Measurements from ENCODE around the gene PDZD8.

The PDZD8 gene

GRCh38 chr10:117228210-117228609 lies 147.0 kb downstream of the PDZD8 start:
- TF ChIP-seq CTCF (IDR thresholded peaks at IDR 0.05; ENCODE audit: low read depth, low read length, missing control alignments) = no peak
- DNase-seq (ENCODE audit: low read depth) = no peak
- no peak overlapping the region for H3K4me3 ChIP-seq (ENCODE audit: low read depth, low read length)
